Heart right ventricle (tissue), 16 donors: ENCODE results near the gene ANKRD63. TPM values are rescaled to one million over a fixed set of nuclear protein-coding genes. Genes with fewer than 3 reads are reported as not detected.

Experiments
- ATAC-seq, 8 donors: fragments of 200-7000 bp; cut with Tn5 transposase; one replicate each; pipeline ENCODE4 v1.9.1; 2020; ENCODE audit warnings: mild to moderate bottlenecking in 8 of 8, moderate library complexity in 8 of 8, moderate number of reproducible peaks in 1 of 8
- DNase-seq, 2 donors: peaks; one replicate each; pipeline ENCODE4 v3.0.0-alpha.2; 2020
- H3K27ac ChIP-seq, 10 donors: fragments of 200-600 bp; sonication (generic) in 2 of 10; one replicate each; pipeline versions ENCODE4 v1.5.0 to v1.8.0; 2020 to 2022; ENCODE audit warnings: mild to moderate bottlenecking in 3 of 10
- H3K27me3 ChIP-seq, 7 donors: fragments of 200-600 bp; one replicate each; pipeline ENCODE4 v1.8.0; 2021 to 2022; ENCODE audit warnings: mild to moderate bottlenecking in 2 of 7
- H3K36me3 ChIP-seq, 9 donors: fragments of 200-600 bp; sonication (generic) in 1 of 9; one replicate each; pipeline versions ENCODE4 v1.5.0 to v1.8.0; 2020 to 2022; ENCODE audit warnings: mild to moderate bottlenecking in 2 of 9
- H3K4me1 ChIP-seq, 9 donors: fragments of 200-600 bp; sonication (generic) in 1 of 9; one replicate each; pipeline versions ENCODE4 v1.5.0 to v1.8.0; 2020 to 2022; ENCODE audit warnings: mild to moderate bottlenecking in 4 of 9
- H3K4me3 ChIP-seq, 10 donors: fragments of 200-600 bp; sonication (generic) in 2 of 10; one replicate each; pipeline versions ENCODE4 v1.5.0 to v1.8.0; 2020 to 2022; ENCODE audit warnings: mild to moderate bottlenecking in 7 of 10, moderate library complexity in 2 of 10
- H3K9me3 ChIP-seq, 11 donors: fragments of 200-600 bp in 10 of 11; sonication (generic) in 2 of 11; one replicate each; pipeline versions ENCODE4 v1.5.0 to v1.8.0; 2013 to 2022; ENCODE audit warnings: mild to moderate bottlenecking in 2 of 11, control low read depth in 1 of 11, moderate library complexity in 1 of 11
- CTCF ChIP-seq, 9 donors: fragments of 200-600 bp; sonication (generic) in 2 of 9; IDR thresholded peaks; one replicate each; pipeline versions ENCODE4 v1.5.0 to v1.8.0; 2021 to 2022; ENCODE audit warnings: antibody characterized with exemption in 9 of 9, mild to moderate bottlenecking in 5 of 9, moderate library complexity in 1 of 9
- WGBS, 2 donors: extraction: QIAGEN DNeasy Blood & Tissue Kit; methylation state at CpG; one replicate each; pipeline ENCODE4 v1.1.7; 2013; ENCODE audit warnings: inconsistent platforms in 1 of 2; 5-methylcytosine and 5-hydroxymethylcytosine counted together
- intact Hi-C, 10 donors: fragments of 100-400 bp; cut with DNase I; formaldehyde crosslinking; loops; one replicate each; pipeline versions ENCODE4 v1.11.1 to v1.14.2; 2022
- polyA plus RNA-seq, 2 donors: library from polyadenylated mRNA; stranded (reverse); fragments of 200-250 nt; gene quantifications; one replicate each; pipeline ENCODE4 v1.2.3, GENCODE V29; 2013
- total RNA-seq, 10 donors: library from RNA; stranded (reverse); fragmentation: NEBNext Ultra II Directional in 3 of 10; extraction: Animal tissue kit (Norgen Biotek cat#: 25700) in 3 of 10; gene quantifications; one replicate each; pipeline versions ENCODE4 v1.2.1 to v1.2.4, GENCODE V29; 2021 to 2023
- donor health status: Arrhythmogenic right ventricular cardiomyopathy.
- donor health status: ischemic (EF 13 %, LVEDD 7.1; RV severe dilation, severe dysfunction).
- donor health status: healthy with polysubstance abuse.
- donor health status: DM: no; HTN: yes; CAD: no.
- donor health status: DM: no; HTN: no; CAD: no.
- donor health status: ischemic (EF 25% LVEDD 6.9; RV normal size, moderate dysfunction).
- donor health status: ischemic (EF 25% LVEDD 5.7; RV mildly dilated, moderate dysfunction).
- donor health status: healthy.
- donor health status: DM: yes; HTN: yes; CAD: no.
- donor health status: Ischemic cardiomyopathy.
- donor health status: ischemic (EF 35%, LVEDD 5.7; RV mildly dilated, moderate dysfunction).
- donor health status: nonischemic (EF 11% LVEDD 7.7; RV severe dilation, severe dysfunction).
- donor health status: DM: yes; HTN: yes; CAD: no.
- donor health status: PGD.
- donor health status: ischemic (EF 29% LVEDD 5.4; RV normal size, mild dysfunction).
- donor health status: nonischemic (EF 23%, LVEDD 6.1; RV moderate dilation, normal function).

ANKRD63 gene
- total and polyA plus RNA-seq, 12 donors: 0.26 to 1.9 (median 0.44) TPM; not detected in 8

GRCh38 chr15:40266828-40267304 is 16.0 kb downstream of the ANKRD63 start:
- no peaks in the 10 kb centered on the region for H3K36me3 ChIP-seq
- H3K4me1 ChIP-seq: peaks cover 0 to 10% (median 0%) of the 10 kb centered on the region in 9 donors
- ATAC-seq (peak in 5 of 8 donors; percentile 45 to 81 (median 56)), DNase-seq (peak in 1 of 2 donors; percentile 32)
- H3K9me3 ChIP-seq: no peaks in the 10 kb centered on the region
- WGBS, 2 donors: 38 to 60% methylated on average over 7 of the region's 7 CpGs
- H3K27ac ChIP-seq: no peak overlapping the region
- intact Hi-C loops: loop anchor here in 2 of 10 donors (5.0 kb wide), 2 partner anchors 35 to 40 kb away; no protein-coding TSS in a partner anchor
- H3K4me3 ChIP-seq: no peak overlapping the region
- TF ChIP-seq CTCF (IDR thresholded peaks at IDR 0.05): no peak
- no peaks in the 10 kb centered on the region for H3K27me3 ChIP-seq

GRCh38 chr15:40265875-40266274 is 17.0 kb downstream of the ANKRD63 start:
- peaks cover 0 to 10% (median 0%) of the 10 kb centered on the region in 9 donors for H3K4me1 ChIP-seq
- DNase-seq (no peak), ATAC-seq (no peak)
- 93 to 94% methylated on average over 20 of the region's 20 CpGs for WGBS, 2 donors
- intact Hi-C loops: loop anchor here in 2 of 10 donors (5.0 kb wide), 2 partner anchors 34 to 39 kb away; no protein-coding TSS in a partner anchor
- no peaks in the 10 kb centered on the region for H3K36me3 ChIP-seq
- H3K27me3 ChIP-seq: no peaks in the 10 kb centered on the region
- no peak for TF ChIP-seq CTCF (IDR thresholded peaks at IDR 0.05)
- no peak overlapping the region for H3K27ac ChIP-seq
- no peaks in the 10 kb centered on the region for H3K9me3 ChIP-seq
- no peak overlapping the region for H3K4me3 ChIP-seq

- DNase-seq (no peak), ATAC-seq (no peak)
- 83% methylated on average over 10 of the region's 10 CpGs for WGBS, 2 donors
- no peak for TF ChIP-seq CTCF (IDR thresholded peaks at IDR 0.05)
- Histone ChIP-seq H3K27me3 (no peaks in the 10 kb centered on the region), H3K36me3 (no peaks in the 10 kb centered on the region), H3K27ac (no peak overlapping the region), H3K9me3 (no peaks in the 10 kb centered on the region), H3K4me3 (no peak overlapping the region), H3K4me1 (peaks cover 0 to 10% (median 0%) of the 10 kb centered on the region in 9 donors)
- intact Hi-C loops: loop anchor here in 2 of 10 donors (5.0 kb wide), 2 partner anchors 33 to 38 kb away; no protein-coding TSS in a partner anchor
These were observed 17.5 kb downstream of the ANKRD63 start for GRCh38 chr15:40265355-40265754.

GRCh38 chr15:40264321-40265153 is 18.3 kb downstream of the ANKRD63 start:
- intact Hi-C loops: loop anchor here in 2 of 10 donors (5.0 kb wide), 2 partner anchors 32 to 37 kb away; no protein-coding TSS in a partner anchor

More at GRCh38 chr15:40264321-40265153, 18.3 kb downstream of the ANKRD63 start:
- Histone ChIP-seq H3K9me3 (no peaks in the 10 kb centered on the region), H3K4me3 (no peak overlapping the region), H3K4me1 (peaks cover 0 to 10% (median 0%) of the 10 kb centered on the region in 9 donors), H3K36me3 (no peaks in the 10 kb centered on the region), H3K27ac (no peak overlapping the region), H3K27me3 (no peaks in the 10 kb centered on the region)
- WGBS, 2 donors: 79 to 84% methylated on average over 16 of the region's 16 CpGs
- TF ChIP-seq CTCF (IDR thresholded peaks at IDR 0.05): no peak
- DNase-seq (no peak), ATAC-seq (no peak)
